Mesenchymal stem cell (in vitro differentiated cells and primary cell): ENCODE measurements around the gene FEZF2.

Source experiments
- DNase-seq: peaks from one replicate; pipeline ENCODE4 v3.0.0-alpha.2; 2013
- H2AFZ ChIP-seq: one replicate; pipeline ENCODE4 v1.6.1; 2013; ENCODE audit warnings: low read depth, mild to moderate bottlenecking, control low read depth, inconsistent platforms, low read length, moderate library complexity
- H2AK5ac ChIP-seq: 2 replicates; pipeline ENCODE4 v1.6.1; 2013; ENCODE audit warnings: low read length, moderate library complexity, mild to moderate bottlenecking, inconsistent platforms; ENCODE audit not compliant: severe bottlenecking
- H2BK120ac ChIP-seq: one replicate; pipeline ENCODE4 v1.6.1; 2013; ENCODE audit warnings: low read depth, mild to moderate bottlenecking, inconsistent platforms, low read length, moderate library complexity
- H2BK12ac ChIP-seq, 2 experiments: one replicate each; pipeline ENCODE4 v1.6.1; 2013; ENCODE audit warnings: inconsistent platforms in 2 of 2, low read length in 2 of 2, mild to moderate bottlenecking in 2 of 2, moderate library complexity in 2 of 2, control low read depth in 1 of 2
- H2BK15ac ChIP-seq: one replicate; pipeline ENCODE4 v1.6.1; 2013; ENCODE audit warnings: mild to moderate bottlenecking, low read depth, inconsistent platforms; ENCODE audit not compliant: poor library complexity, severe bottlenecking
- H2BK5ac ChIP-seq: 2 replicates; pipeline ENCODE4 v1.6.1; 2013; ENCODE audit warnings: low read depth, mild to moderate bottlenecking, low read length, control low read depth, inconsistent platforms; ENCODE audit not compliant: poor library complexity, severe bottlenecking
- H3K14ac ChIP-seq, 2 experiments: one replicate each; pipeline ENCODE4 v1.6.1; 2013; ENCODE audit warnings: inconsistent platforms in 2 of 2, low read length in 2 of 2, control low read depth in 1 of 2, mild to moderate bottlenecking in 1 of 2, moderate library complexity in 1 of 2
- H3K18ac ChIP-seq, 2 experiments: one replicate each; pipeline ENCODE4 v1.6.1; 2013; ENCODE audit warnings: inconsistent platforms in 2 of 2, low read length in 2 of 2, control low read depth in 1 of 2, low read depth in 1 of 2, mild to moderate bottlenecking in 1 of 2
- H3K23ac ChIP-seq, 2 experiments: one replicate each; pipeline ENCODE4 v1.6.1; 2013; ENCODE audit warnings: inconsistent platforms in 2 of 2, low read length in 2 of 2, mild to moderate bottlenecking in 2 of 2, moderate library complexity in 2 of 2, control low read depth in 1 of 2
- H3K27ac ChIP-seq: 2 replicates; pipeline ENCODE4 v1.5.1; 2013; ENCODE audit warnings: mild to moderate bottlenecking, moderate library complexity, low read length, control low read depth, inconsistent platforms; ENCODE audit not compliant: poor library complexity, severe bottlenecking
- H3K27me3 ChIP-seq, 2 experiments: 2 replicates each; pipeline versions ENCODE4 v1.6.1 to v1.7.0; 2013; ENCODE audit warnings: low read length in 2 of 2, mild to moderate bottlenecking in 2 of 2, moderate library complexity in 2 of 2, control low read depth in 1 of 2, inconsistent platforms in 1 of 2; ENCODE audit not compliant: control insufficient read depth in 1 of 2, insufficient read depth in 1 of 2
- H3K36me3 ChIP-seq, 2 experiments: 2 replicates each; pipeline versions ENCODE4 v1.6.1 to v1.7.0; 2013; ENCODE audit warnings: low read length in 2 of 2, control low read depth in 1 of 2, inconsistent platforms in 1 of 2, low read depth in 1 of 2, mild to moderate bottlenecking in 1 of 2; ENCODE audit not compliant: insufficient read depth in 2 of 2, control insufficient read depth in 1 of 2
- H3K4ac ChIP-seq, 2 experiments: one replicate each; pipeline ENCODE4 v1.6.1; 2013; ENCODE audit warnings: inconsistent platforms in 2 of 2, low read length in 2 of 2, mild to moderate bottlenecking in 2 of 2, moderate library complexity in 2 of 2, control low read depth in 1 of 2, low read depth in 1 of 2
- H3K4me1 ChIP-seq: 2 replicates; pipeline ENCODE4 v1.6.1; 2013; ENCODE audit warnings: low read depth, low read length, control low read depth; ENCODE audit not compliant: control insufficient read depth, insufficient read depth
- H3K4me2 ChIP-seq: 2 replicates; pipeline ENCODE4 v1.6.1; 2013; ENCODE audit warnings: low read length, mild to moderate bottlenecking, inconsistent platforms; ENCODE audit not compliant: poor library complexity, severe bottlenecking
- H3K4me3 ChIP-seq, 2 experiments: 2 replicates each; pipeline versions ENCODE4 v1.5.1 to v1.7.0; 2013; ENCODE audit warnings: low read length in 2 of 2, mild to moderate bottlenecking in 2 of 2, control low read depth in 1 of 2, low read depth in 1 of 2; ENCODE audit not compliant: insufficient read depth in 1 of 2
- H3K79me1 ChIP-seq: replicated peaks from 2 replicates; pipeline ENCODE4 v1.6.1; 2013; ENCODE audit warnings: mild to moderate bottlenecking, control low read depth, low read length, inconsistent platforms; ENCODE audit not compliant: poor library complexity, severe bottlenecking
- H3K9ac ChIP-seq: 2 replicates; pipeline ENCODE4 v1.7.0; 2013; ENCODE audit warnings: mild to moderate bottlenecking, low read length, moderate library complexity
- H3K9me3 ChIP-seq: 2 replicates; pipeline ENCODE4 v1.7.0; 2013; ENCODE audit warnings: mild to moderate bottlenecking, low read length; ENCODE audit not compliant: control insufficient read depth
- H4K8ac ChIP-seq: one replicate; pipeline ENCODE4 v1.6.1; 2013; ENCODE audit warnings: inconsistent platforms, mild to moderate bottlenecking, low read length, moderate library complexity
- H4K91ac ChIP-seq: one replicate; pipeline ENCODE4 v1.6.1; 2013; ENCODE audit warnings: mild to moderate bottlenecking, low read length, inconsistent platforms
- WGBS: methylation state at CpG from one replicate; pipeline ENCODE4 v1.1.7; 2013; ENCODE audit warnings: mixed read lengths; 5-methylcytosine and 5-hydroxymethylcytosine counted together

Gene FEZF2

GRCh38 chr3:62374341-62375218 lies 1.2 kb upstream of the FEZF2 start:
- H3K4ac ChIP-seq, result no peak overlapping the region
- no peak overlapping the region for H4K91ac ChIP-seq
- H2AK5ac ChIP-seq, result no peak overlapping the region
- peak overlapping the region; percentile 54 for H3K4me2 ChIP-seq
- H2BK12ac ChIP-seq, result no peak overlapping the region
- H3K18ac ChIP-seq, result no peak overlapping the region
- no peak overlapping the region for H2BK5ac ChIP-seq
- DNase-seq, result peak; percentile 23
- 4% methylated on average over 26 of the region's 30 CpGs for WGBS
- no peak overlapping the region for H3K27ac ChIP-seq
- H3K4me3 ChIP-seq, result peak overlapping the region in 1 of 2 experiments; percentile 82
- H3K4me1 ChIP-seq, result peaks cover 31% of the 10 kb centered on the region
- H3K14ac ChIP-seq, result no peak overlapping the region
- H3K36me3 ChIP-seq, result no peaks in the 10 kb centered on the region
- H3K9ac ChIP-seq, result peak overlapping the region; percentile 51
- no peak overlapping the region for H2AFZ ChIP-seq
- H2BK120ac ChIP-seq, result no peak overlapping the region
- H3K9me3 ChIP-seq, result no peaks in the 10 kb centered on the region
- no peaks in the 10 kb centered on the region for H3K79me1 ChIP-seq
- H3K23ac ChIP-seq, result no peak overlapping the region
- H2BK15ac ChIP-seq, result no peak overlapping the region
- peaks cover 98 to 100% of the 10 kb centered on the region in 2 experiments for H3K27me3 ChIP-seq
- no peak overlapping the region for H4K8ac ChIP-seq

- Histone ChIP-seq H2BK5ac (no peak overlapping the region), H2BK120ac (no peak overlapping the region), H2BK15ac (no peak overlapping the region), H3K27ac (no peak overlapping the region), H3K36me3 (no peaks in the 10 kb centered on the region), H4K8ac (no peak overlapping the region), H3K27me3 (peaks cover 98 to 100% of the 10 kb centered on the region in 2 experiments), H3K14ac (no peak overlapping the region), H3K4me3 (peak overlapping the region in 1 of 2 experiments; percentile 82), H2AK5ac (no peak overlapping the region), H3K18ac (no peak overlapping the region), H3K4me2 (peak overlapping the region; percentile 54), H2AFZ (no peak overlapping the region), H3K9me3 (no peaks in the 10 kb centered on the region), H4K91ac (no peak overlapping the region), H3K23ac (no peak overlapping the region), H3K4ac (no peak overlapping the region), H3K4me1 (peaks cover 38% of the 10 kb centered on the region), H3K9ac (peak overlapping the region; percentile 51), H3K79me1 (no peaks in the 10 kb centered on the region), H2BK12ac (no peak overlapping the region)
- DNase-seq, result no peak
- WGBS, result 2% methylated on average over 46 of the region's 47 CpGs
These were observed 474 bp upstream of the FEZF2 start for GRCh38 chr3:62373714-62374333.

- Histone ChIP-seq H2AFZ (no peak overlapping the region), H3K27me3 (peaks cover 98 to 100% of the 10 kb centered on the region in 2 experiments), H3K4me1 (peaks cover 36% of the 10 kb centered on the region), H3K4me2 (no peak overlapping the region), H2BK12ac (no peak overlapping the region), H3K4ac (no peak overlapping the region), H3K36me3 (no peaks in the 10 kb centered on the region), H3K14ac (no peak overlapping the region), H3K79me1 (no peaks in the 10 kb centered on the region), H3K23ac (no peak overlapping the region), H2BK120ac (no peak overlapping the region), H3K18ac (no peak overlapping the region), H3K9ac (no peak overlapping the region), H4K8ac (no peak overlapping the region), H2BK15ac (no peak overlapping the region), H3K9me3 (no peaks in the 10 kb centered on the region), H4K91ac (no peak overlapping the region), H2AK5ac (no peak overlapping the region), H3K27ac (no peak overlapping the region), H3K4me3 (no peak overlapping the region), H2BK5ac (no peak overlapping the region)
- WGBS, result under 1% methylated on average over 28 of the region's 30 CpGs
- no peak for DNase-seq
These were observed 719 bp downstream of the FEZF2 start for GRCh38 chr3:62372621-62373041.
